ENCODE measurements around the gene CIPC.
A peak's percentile ranks its signal among the peaks of the same experiment; 100 is the strongest.

Gene CIPC

DNA sequence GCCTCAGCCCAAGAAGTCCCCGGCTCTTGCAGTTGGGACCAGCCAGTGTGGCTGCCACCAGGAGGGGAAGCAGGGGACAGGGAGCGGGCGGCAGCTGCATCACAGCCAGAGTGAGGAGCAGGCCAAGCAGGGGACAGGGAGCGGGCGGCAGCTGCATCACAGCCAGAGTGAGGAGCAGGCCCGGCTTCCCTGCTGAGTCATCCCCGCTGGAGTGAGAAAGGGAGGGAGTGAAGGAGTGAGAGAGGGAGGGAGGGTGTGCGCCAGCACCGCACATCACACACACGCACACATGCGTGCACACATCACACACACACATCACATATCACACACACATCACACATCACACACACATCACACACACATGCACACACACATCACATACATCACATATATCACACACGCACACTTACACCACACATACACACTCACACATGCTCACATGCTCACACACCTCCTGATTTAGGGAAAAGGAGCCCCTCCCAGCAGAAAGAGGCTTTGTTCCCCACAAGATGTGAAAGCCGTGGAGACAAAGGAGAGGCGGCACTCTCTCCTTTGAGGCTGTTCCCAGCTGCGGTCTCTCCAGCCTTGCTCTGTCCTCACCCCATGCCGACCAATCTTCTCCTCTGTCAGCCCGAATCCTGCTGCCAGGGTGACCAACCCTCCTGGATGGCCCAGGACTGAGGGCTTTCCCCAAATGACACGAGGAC, 60.3 kb downstream of the CIPC start:
- no peaks in the 10 kb centered on the region for H3K36me3 ChIP-seq (replicated peaks)
- no peak overlapping the region for H3K4me3 ChIP-seq (ENCODE audit: low read depth, low read length)
- DNase-seq, result peak; percentile 57
- in situ Hi-C loops (cut with HindIII; ENCODE audit: low pct_ligation_motif_present, low sequenced_read_pairs), result no loop called here
- H3K27me3 ChIP-seq (replicated peaks), result peaks cover 10% of the 10 kb centered on the region
- TF ChIP-seq, protein P1, sequence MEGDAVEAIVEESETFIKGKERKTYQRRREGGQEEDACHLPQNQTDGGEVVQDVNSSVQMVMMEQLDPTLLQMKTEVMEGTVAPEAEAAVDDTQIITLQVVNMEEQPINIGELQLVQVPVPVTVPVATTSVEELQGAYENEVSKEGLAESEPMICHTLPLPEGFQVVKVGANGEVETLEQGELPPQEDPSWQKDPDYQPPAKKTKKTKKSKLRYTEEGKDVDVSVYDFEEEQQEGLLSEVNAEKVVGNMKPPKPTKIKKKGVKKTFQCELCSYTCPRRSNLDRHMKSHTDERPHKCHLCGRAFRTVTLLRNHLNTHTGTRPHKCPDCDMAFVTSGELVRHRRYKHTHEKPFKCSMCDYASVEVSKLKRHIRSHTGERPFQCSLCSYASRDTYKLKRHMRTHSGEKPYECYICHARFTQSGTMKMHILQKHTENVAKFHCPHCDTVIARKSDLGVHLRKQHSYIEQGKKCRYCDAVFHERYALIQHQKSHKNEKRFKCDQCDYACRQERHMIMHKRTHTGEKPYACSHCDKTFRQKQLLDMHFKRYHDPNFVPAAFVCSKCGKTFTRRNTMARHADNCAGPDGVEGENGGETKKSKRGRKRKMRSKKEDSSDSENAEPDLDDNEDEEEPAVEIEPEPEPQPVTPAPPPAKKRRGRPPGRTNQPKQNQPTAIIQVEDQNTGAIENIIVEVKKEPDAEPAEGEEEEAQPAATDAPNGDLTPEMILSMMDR (IDR thresholded peaks at IDR 0.05; ENCODE audit: low read depth, low read length, missing control alignments), result no peak
- H3K27ac ChIP-seq, result no peak overlapping the region

DNA sequence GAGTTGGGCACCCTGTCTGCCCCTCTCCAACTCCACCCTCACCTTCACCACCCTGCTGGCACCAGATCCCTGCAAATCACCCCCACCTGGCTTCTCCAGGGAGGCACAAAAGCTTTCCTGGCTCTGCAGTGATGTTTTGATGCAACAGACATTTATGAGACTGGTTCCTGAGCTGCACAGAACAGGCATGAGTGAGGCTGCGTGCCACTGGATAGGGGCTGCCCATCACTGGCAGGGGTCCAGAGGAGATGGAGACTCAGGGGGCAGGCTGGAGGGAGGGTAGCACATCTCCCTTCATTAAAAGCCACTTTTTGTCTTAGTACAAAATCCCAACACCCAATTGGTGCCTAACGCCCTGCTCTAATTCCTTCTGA, 60.8 kb downstream of the CIPC start:
- no peak for DNase-seq
- TF ChIP-seq, protein P1 (IDR thresholded peaks at IDR 0.05; ENCODE audit: low read depth, low read length, missing control alignments), result no peak
- no peak overlapping the region for H3K27ac ChIP-seq
- in situ Hi-C loops (cut with HindIII; ENCODE audit: low pct_ligation_motif_present, low sequenced_read_pairs), result no loop called here
- H3K36me3 ChIP-seq (replicated peaks), result no peaks in the 10 kb centered on the region
- H3K4me3 ChIP-seq (ENCODE audit: low read depth, low read length), result no peak overlapping the region
- peaks cover 8% of the 10 kb centered on the region for H3K27me3 ChIP-seq (replicated peaks)

DNA sequence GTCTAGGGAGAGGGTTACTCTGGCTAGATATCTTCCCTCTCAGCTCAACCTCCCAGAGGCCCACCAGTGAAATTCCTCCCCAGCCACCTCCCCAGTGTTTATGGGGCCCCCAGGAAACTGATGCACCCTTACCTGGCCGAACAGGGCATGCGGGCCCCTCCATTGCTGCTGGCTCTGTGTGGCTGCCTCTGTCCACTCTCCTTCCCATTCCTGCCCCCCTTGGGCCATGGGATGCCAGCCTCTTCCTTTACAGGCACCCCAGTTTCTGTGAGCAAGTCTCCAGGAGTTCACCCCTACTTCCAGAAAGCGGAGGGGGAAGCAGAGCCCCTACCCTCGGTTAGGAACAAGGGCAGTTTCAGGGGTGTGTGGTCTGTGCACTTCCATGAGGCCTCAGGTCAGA, 63.0 kb downstream of the CIPC start:
- Histone ChIP-seq H3K4me3 (ENCODE audit: low read depth, low read length) (no peak overlapping the region), H3K27me3 (replicated peaks) (peaks cover 1% of the 10 kb centered on the region), H3K27ac (no peak overlapping the region), H3K36me3 (replicated peaks) (no peaks in the 10 kb centered on the region)
- DNase-seq, result no peak
- in situ Hi-C loops (cut with HindIII; ENCODE audit: low pct_ligation_motif_present, low sequenced_read_pairs), result no loop called here
- TF ChIP-seq, protein P1 (IDR thresholded peaks at IDR 0.05; ENCODE audit: low read depth, low read length, missing control alignments), result no peak

All from brain microvascular endothelial cell (primary cell).